Astrocyte of the spinal cord (primary cell): Measurements from ENCODE around the gene C4orf50.

Experiments used
- DNase-seq: peaks from one replicate; pipeline ENCODE4 v3.0.0; 2011; ENCODE audit warnings: low read depth, low spot score
- H3K4me3 ChIP-seq: 2 replicates; pipeline ENCODE4 v1.5.1; 2011; ENCODE audit warnings: low read depth, mild to moderate bottlenecking, low read length, moderate library complexity
- in situ Hi-C: cut with HindIII; loops from 2 replicates; pipeline ENCODE4 v1.10.0; 2017; ENCODE audit warnings: low sequenced_read_pairs
- TF ChIP-seq, protein P1 (sequence below): IDR thresholded peaks from 2 replicates; pipeline ENCODE4 v1.5.1; 2012; ENCODE audit warnings: low read depth, mild to moderate bottlenecking, low read length, inconsistent platforms

The C4orf50 gene

DNA sequence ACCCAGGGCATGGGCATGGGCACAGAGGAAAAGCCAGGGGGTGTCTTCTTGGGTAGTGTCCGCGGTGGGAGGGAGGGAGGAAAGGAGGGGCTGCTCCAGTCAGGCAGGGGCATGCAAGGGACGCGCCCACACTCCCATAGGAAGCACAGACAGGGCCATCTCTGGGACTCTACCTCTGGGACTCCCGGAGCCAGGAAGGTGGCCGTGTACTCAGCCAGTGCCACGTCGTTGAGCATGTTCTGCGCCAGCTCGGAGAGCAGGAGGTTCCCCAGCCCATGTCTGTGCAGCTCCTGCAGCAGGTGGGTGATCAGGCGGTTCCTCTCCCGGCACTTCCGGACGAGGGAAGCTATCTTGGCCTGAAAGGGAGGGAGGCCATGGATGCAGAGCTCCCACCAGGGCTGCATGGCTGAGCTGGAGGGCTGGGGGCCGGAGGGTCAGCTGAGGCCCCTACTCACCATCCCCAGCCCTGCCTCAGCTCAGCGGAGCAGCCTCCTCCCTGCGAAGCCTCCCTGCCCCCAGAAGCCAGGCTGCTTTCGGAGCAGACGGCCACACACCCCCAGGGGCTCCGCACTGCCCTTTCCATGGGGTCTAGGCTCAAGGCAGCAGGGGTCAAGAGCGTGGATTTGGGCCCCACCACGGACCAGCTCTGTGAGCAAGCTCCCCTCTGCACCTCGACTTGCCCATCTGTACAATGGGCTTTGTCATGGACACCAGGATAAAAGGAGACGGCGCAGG, 44.6 kb downstream of the C4orf50 start:
- no peak for DNase-seq
- TF ChIP-seq, protein P1, sequence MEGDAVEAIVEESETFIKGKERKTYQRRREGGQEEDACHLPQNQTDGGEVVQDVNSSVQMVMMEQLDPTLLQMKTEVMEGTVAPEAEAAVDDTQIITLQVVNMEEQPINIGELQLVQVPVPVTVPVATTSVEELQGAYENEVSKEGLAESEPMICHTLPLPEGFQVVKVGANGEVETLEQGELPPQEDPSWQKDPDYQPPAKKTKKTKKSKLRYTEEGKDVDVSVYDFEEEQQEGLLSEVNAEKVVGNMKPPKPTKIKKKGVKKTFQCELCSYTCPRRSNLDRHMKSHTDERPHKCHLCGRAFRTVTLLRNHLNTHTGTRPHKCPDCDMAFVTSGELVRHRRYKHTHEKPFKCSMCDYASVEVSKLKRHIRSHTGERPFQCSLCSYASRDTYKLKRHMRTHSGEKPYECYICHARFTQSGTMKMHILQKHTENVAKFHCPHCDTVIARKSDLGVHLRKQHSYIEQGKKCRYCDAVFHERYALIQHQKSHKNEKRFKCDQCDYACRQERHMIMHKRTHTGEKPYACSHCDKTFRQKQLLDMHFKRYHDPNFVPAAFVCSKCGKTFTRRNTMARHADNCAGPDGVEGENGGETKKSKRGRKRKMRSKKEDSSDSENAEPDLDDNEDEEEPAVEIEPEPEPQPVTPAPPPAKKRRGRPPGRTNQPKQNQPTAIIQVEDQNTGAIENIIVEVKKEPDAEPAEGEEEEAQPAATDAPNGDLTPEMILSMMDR: no peak
- in situ Hi-C loops: no loop called here

DNA sequence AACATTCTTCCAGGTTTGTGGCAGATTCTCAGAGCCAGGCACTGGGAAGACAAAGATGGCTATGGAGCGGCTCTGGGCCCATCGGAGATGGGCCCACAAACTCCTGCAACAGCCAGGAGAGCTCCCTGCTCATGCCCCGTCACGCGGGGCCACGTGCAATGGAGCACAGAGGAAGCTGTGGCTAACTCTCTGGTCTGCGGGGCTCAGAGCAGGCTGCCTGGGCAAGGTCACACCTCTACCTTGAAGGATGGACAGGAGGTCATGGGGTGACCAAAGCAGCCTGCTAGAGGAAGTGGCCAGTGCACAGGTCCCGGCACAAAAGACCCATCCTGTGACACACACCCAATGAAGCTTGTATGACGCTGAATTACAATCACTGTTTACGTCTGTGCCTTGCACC, 45.2 kb downstream of the C4orf50 start:
- in situ Hi-C loops: no loop called here
- H3K4me3 ChIP-seq: no peak overlapping the region
- no peak for DNase-seq
- TF ChIP-seq, protein P1: no peak

More for the DNA sequence above, 44.6 kb downstream of the C4orf50 start:
- H3K4me3 ChIP-seq: no peak overlapping the region

DNA sequence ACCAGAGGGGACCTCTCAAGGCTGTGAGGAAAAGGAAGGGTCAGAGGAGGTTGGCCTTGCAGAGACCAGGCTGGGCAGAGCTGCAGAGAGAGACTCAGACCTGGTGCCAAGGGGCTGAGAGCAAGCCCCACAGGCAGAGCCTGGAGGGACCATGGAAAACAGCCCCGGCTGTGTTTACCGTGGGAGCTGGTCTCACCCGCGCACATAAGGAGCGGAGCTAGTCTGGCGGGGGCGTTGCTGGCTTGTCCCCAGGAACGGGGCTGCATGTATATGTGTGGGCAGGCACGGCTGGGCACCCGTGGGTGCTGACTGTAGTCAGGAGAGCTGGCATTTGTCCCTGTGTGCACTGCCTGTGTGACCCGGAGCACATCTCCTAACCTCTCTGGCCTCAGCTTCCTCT, 45.7 kb downstream of the C4orf50 start:
- in situ Hi-C loops: no loop called here
- no peak for DNase-seq
- TF ChIP-seq, protein P1: no peak
- H3K4me3 ChIP-seq: no peak overlapping the region

DNA sequence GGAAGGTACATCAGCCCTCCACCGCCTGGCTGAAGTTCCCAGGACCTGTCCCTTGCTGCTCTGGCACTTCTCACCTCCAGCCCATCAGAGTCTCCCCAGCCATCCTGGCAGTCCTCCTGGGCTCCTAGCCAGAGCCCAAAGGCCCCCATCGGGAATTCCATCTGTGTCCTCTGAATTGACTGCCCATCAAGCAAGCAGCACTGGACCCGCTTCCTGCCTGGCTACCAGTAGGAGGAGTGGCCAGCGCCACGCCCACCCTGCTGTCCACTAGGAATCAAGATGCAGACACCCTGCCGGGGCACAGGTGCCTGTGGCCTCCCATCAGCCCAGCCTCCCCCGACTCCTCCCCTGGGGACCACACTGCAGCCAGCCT, 47.2 kb downstream of the C4orf50 start:
- TF ChIP-seq, protein P1: no peak
- no peak for DNase-seq
- in situ Hi-C loops: no loop called here
- H3K4me3 ChIP-seq: no peak overlapping the region

DNA sequence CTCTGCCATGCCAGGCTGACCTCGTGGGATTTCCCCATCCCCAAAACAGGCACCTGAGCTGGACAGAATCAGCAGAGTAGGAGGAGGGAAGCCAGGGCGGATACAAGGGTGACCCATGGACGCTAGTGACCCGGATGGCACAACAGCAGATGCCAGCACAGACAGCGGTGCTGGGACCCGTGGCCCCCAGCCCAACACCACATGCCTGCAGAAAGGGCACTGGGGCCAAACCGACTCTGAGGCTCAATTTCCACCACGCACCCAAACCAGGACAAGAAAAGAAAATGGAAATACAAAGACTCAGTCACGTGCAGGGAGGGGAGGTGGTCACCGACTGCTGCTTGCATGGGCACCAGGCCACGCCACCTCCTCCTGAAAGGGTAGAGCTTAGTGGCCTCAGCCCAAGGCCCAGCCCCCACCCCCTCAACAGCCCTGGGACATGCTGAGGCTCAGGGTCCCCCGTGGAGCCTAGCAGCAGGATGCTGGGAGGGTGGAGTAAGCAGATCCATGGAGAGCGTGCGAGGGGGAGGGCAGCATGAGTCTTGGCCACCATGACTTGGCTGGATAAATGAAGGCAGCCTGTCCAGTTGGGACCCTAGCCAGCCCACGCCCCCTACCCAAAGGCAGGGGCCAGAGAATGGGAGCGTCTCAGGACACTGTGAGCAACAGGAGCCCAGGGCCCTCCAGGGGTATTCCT, 47.7 kb downstream of the C4orf50 start:
- DNase-seq: no peak
- TF ChIP-seq, protein P1: no peak
- in situ Hi-C loops: no loop called here

DNA sequence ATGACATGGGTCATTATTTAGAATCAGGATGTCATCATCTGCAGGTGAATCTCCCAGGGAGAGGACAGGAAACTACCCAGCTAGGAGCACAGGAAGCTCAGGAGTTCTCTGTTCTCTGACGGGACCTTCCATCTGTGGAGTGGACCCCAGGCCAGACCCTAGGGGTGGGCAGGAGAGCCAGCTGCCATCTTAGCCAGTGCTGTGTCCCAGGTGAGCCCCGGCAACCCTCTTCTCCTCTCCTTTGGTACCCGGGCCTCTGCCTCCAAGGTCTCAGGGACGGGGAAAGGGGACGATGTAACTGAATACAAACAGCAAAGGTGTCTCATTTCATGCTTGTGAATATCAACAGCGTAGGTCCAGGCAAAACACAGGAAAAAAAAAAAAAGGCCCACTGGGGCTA, 48.5 kb downstream of the C4orf50 start:
- in situ Hi-C loops: no loop called here
- no peak overlapping the region for H3K4me3 ChIP-seq
- TF ChIP-seq, protein P1: no peak
- no peak for DNase-seq

More for the DNA sequence above, 47.7 kb downstream of the C4orf50 start:
- no peak overlapping the region for H3K4me3 ChIP-seq
